ENCODE data around the gene TSPAN11. TPM values are rescaled to one million over a fixed set of nuclear protein-coding genes. Genes with fewer than 3 reads are reported as not detected.

TSPAN11 gene
- polyA plus RNA-seq, 12 donors = 5.3 to 22.9 (median 7.9) TPM; not detected in 1

Other genes with a start within 250 kb of the TSPAN11 start
- gene IPO8, start 230.9 kb upstream of the TSPAN11 start, polyA plus RNA-seq (ENCODE audit: insufficient read length in 12 of 12) = 10 to 100 TPM in 11 of 12 donors, not detected in 1; 19.6 to 40.0 (median 35.2) TPM
- gene CAPRIN2, start 171.8 kb upstream of the TSPAN11 start, polyA plus RNA-seq (ENCODE audit: insufficient read length in 12 of 12) = 10 to 100 TPM in 11 of 12 donors, not detected in 1; 18.6 to 48.4 (median 27.8) TPM
- 10 to 100 TPM in 11 of 12 donors, not detected in 1; 20.6 to 52.2 (median 30.5) TPM for gene DDX11, start 147.1 kb downstream of the TSPAN11 start, polyA plus RNA-seq (ENCODE audit: insufficient read length in 12 of 12)